MM.1S (cell line): ENCODE results near the gene HERC2.

Source experiments
- DNase-seq: peaks from one replicate; pipeline ENCODE4 v3.0.0-alpha.2; 2015
- H2AFZ ChIP-seq: fragments of 300-600 bp; sonication (generic); 2 replicates; pipeline ENCODE4 v1.6.0; 2016; ENCODE audit warnings: antibody characterized with exemption, low read length
- H3F3A ChIP-seq: fragments of 300-600 bp; sonication (generic); 2 replicates; pipeline ENCODE4 v1.6.1; 2016; ENCODE audit warnings: mild to moderate bottlenecking, antibody characterized with exemption, low read length, moderate library complexity, mixed read lengths; ENCODE audit not compliant: insufficient read depth
- H3K27ac ChIP-seq: fragments of 300-600 bp; sonication (generic); 2 replicates; pipeline ENCODE4 v1.5.1; 2016; ENCODE audit warnings: mild to moderate bottlenecking, low read length
- H3K27me3 ChIP-seq: fragments of 300-600 bp; sonication (generic); replicated peaks from 2 replicates; pipeline ENCODE4 v1.6.0; 2016; ENCODE audit warnings: low read length; ENCODE audit not compliant: insufficient read depth
- H3K36me3 ChIP-seq: fragments of 300-600 bp; sonication (generic); replicated peaks from 2 replicates; pipeline ENCODE4 v1.6.1; 2016; ENCODE audit warnings: mild to moderate bottlenecking, low read length, mixed read lengths; ENCODE audit not compliant: insufficient read depth
- H3K4me1 ChIP-seq: fragments of 300-600 bp; sonication (generic); 2 replicates; pipeline ENCODE4 v1.6.1; 2016; ENCODE audit warnings: low read length, mixed read lengths
- H3K4me2 ChIP-seq: fragments of 300-600 bp; sonication (generic); 2 replicates; pipeline ENCODE4 v1.6.0; 2016; ENCODE audit warnings: low read depth, low read length
- H3K4me3 ChIP-seq: fragments of 300-600 bp; sonication (generic); 2 replicates; pipeline ENCODE4 v1.5.1; 2016; ENCODE audit warnings: low read length, mixed read lengths
- H3K79me2 ChIP-seq: fragments of 300-600 bp; sonication (generic); 2 replicates; pipeline ENCODE4 v1.6.1; 2016; ENCODE audit warnings: mixed run types, low read length, mixed read lengths
- H3K9ac ChIP-seq: fragments of 300-600 bp; sonication (generic); 2 replicates; pipeline ENCODE4 v1.6.1; 2016; ENCODE audit warnings: low read length, mixed read lengths
- H3K9me2 ChIP-seq: fragments of 300-600 bp; sonication (generic); replicated peaks from 2 replicates; pipeline ENCODE4 v1.6.1; 2016; ENCODE audit warnings: mild to moderate bottlenecking, low read length, mixed read lengths; ENCODE audit not compliant: insufficient read depth
- H3K9me3 ChIP-seq: fragments of 300-600 bp; sonication (generic); replicated peaks from 2 replicates; pipeline ENCODE4 v1.6.1; 2016; ENCODE audit warnings: mild to moderate bottlenecking, low read length, mixed read lengths; ENCODE audit not compliant: insufficient read depth
- H4K20me1 ChIP-seq: fragments of 300-600 bp; sonication (generic); 2 replicates; pipeline ENCODE4 v1.6.1; 2016; ENCODE audit warnings: mild to moderate bottlenecking, low read length, moderate library complexity, mixed read lengths; ENCODE audit not compliant: insufficient read depth
- CTCF ChIP-seq: fragments of 300-600 bp; sonication (generic); IDR thresholded peaks from 2 replicates; pipeline ENCODE4 v1.5.1; 2016; ENCODE audit warnings: antibody characterized with exemption, low read length, mixed read lengths
- EZH2 ChIP-seq: fragments of 300-600 bp; sonication (generic); optimal IDR thresholded peaks from 2 replicates; pipeline ENCODE3; 2017; ENCODE audit warnings: low read depth, mild to moderate bottlenecking, antibody characterized with exemption, low read length, mixed read lengths
- EZH2phosphoT487 ChIP-seq: fragments of 300-600 bp; sonication (generic); IDR thresholded peaks from 2 replicates; pipeline ENCODE4 v1.6.1; 2018; ENCODE audit warnings: antibody characterized with exemption, low read length

HERC2 gene

DNA sequence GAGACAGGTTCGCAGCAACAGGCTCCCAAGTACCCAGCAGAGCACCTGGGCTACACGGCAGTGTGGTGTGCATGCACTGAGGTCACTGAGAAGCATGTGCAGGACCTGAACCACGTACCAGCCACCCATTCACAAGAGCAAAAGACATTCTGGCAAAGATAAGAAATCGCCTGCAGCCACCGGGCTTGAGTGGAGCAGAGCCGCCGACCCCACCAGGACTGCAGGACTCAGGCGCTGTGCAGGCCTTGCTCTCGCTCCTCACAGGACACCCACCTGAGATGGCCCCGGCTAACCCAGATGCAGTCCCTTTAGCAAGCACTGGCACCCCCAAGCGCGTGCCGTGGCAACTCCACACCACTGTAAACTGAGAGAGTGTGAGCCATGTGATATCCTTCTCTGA, 190.6 kb downstream of the HERC2 start:
- Histone ChIP-seq H2AFZ (no peak overlapping the region), H3K36me3 (peaks cover 3% of the 10 kb centered on the region; the same call in 1 of the 2 replicates), H3K9me2 (no peaks in the 10 kb centered on the region), H3K4me2 (no peak overlapping the region), H3K27me3 (no peaks in the 10 kb centered on the region), H3F3A (no peaks in the 10 kb centered on the region; the same call in 1 of the 2 replicates), H3K4me1 (peaks cover 1% of the 10 kb centered on the region), H3K79me2 (no peaks in the 10 kb centered on the region), H4K20me1 (no peaks in the 10 kb centered on the region), H3K9me3 (no peaks in the 10 kb centered on the region), H3K9ac (no peak overlapping the region), H3K4me3 (no peak overlapping the region), H3K27ac (no peak overlapping the region)
- no peak for DNase-seq
- TF ChIP-seq EZH2 (no peak), EZH2phosphoT487 (no peak), CTCF (no peak)

GRCh38 chr15:28130651-28131050, 191.3 kb downstream of the HERC2 start:
- Histone ChIP-seq H3K4me1 (no peaks in the 10 kb centered on the region), H3K79me2 (no peaks in the 10 kb centered on the region), H3K9me3 (no peaks in the 10 kb centered on the region), H2AFZ (no peak overlapping the region), H4K20me1 (no peaks in the 10 kb centered on the region), H3K4me3 (no peak overlapping the region), H3K27me3 (no peaks in the 10 kb centered on the region), H3K36me3 (peaks cover 3% of the 10 kb centered on the region; the same call in 1 of the 2 replicates), H3K9me2 (no peaks in the 10 kb centered on the region), H3K9ac (no peak overlapping the region), H3F3A (no peaks in the 10 kb centered on the region), H3K4me2 (no peak overlapping the region), H3K27ac (no peak overlapping the region)
- DNase-seq = no peak
- TF ChIP-seq CTCF = no peak
- no peak for TF ChIP-seq EZH2phosphoT487
- TF ChIP-seq EZH2 = no peak

DNA sequence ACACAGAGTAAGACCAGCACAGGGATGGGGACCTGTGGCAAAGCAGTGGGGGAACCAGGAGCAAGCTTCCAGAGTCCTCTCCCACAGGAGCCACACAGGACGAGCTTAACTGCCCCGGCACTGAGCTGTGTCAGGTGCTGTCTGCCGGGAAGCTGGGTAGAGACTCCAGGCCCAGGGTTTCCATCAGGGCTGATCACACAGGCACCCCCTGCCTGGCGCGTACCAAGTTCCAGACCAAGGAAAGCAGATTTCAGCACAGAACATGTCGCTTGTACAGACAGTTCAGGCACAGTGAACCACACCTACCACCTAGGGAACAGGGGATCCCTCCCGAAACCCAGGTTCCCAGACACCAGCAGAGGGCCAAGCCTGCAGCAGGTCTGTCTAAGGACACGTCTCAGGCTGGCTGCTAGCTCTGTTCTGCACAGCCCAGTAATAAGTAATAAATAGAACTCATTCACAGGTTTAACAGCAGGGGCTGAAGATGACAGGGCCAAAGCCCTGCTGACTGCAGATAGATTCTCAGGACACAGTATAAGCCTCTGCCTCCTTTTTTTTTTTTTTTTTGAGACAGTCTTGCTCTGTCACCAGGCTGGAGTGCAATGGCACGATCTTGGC, 192.6 kb downstream of the HERC2 start:
- no peak overlapping the region for H3K4me3 ChIP-seq
- no peak overlapping the region for H2AFZ ChIP-seq
- H3K4me2 ChIP-seq = no peak overlapping the region
- no peaks in the 10 kb centered on the region for H3K79me2 ChIP-seq
- DNase-seq = no peak
- H3K9ac ChIP-seq = no peak overlapping the region
- TF ChIP-seq CTCF = no peak
- TF ChIP-seq EZH2 = no peak
- no peak for TF ChIP-seq EZH2phosphoT487
- no peaks in the 10 kb centered on the region for H4K20me1 ChIP-seq
- H3K9me2 ChIP-seq = no peaks in the 10 kb centered on the region
- no peaks in the 10 kb centered on the region for H3K9me3 ChIP-seq
- H3K4me1 ChIP-seq = no peaks in the 10 kb centered on the region
- H3K27me3 ChIP-seq = no peaks in the 10 kb centered on the region
- no peak overlapping the region for H3K27ac ChIP-seq
- H3F3A ChIP-seq = no peaks in the 10 kb centered on the region
- peaks cover 3% of the 10 kb centered on the region; the same call in 1 of the 2 replicates for H3K36me3 ChIP-seq
